GM10847 (cell line): Measurements from ENCODE around the gene FOXJ2.

ENCODE experiments used
- POLR2A ChIP-seq: IDR thresholded peaks from 2 replicates; pipeline ENCODE4 v1.6.1; 2011; ENCODE audit not compliant: insufficient read length; ENCODE audit errors: extremely low read depth

The FOXJ2 gene

GRCh38 chr12:8032242-8033152 is at the start of gene FOXJ2:
Gene FOXJ2 (plus strand): TSS chr12:8032716. CDS start chr12:8039833, 7,117 bp downstream.
- peak; percentile 28 for TF ChIP-seq POLR2A

- TF ChIP-seq POLR2A, result no peak
Measured at GRCh38 chr12:7984900-7985299, 47.6 kb upstream of the FOXJ2 start.

DNA sequence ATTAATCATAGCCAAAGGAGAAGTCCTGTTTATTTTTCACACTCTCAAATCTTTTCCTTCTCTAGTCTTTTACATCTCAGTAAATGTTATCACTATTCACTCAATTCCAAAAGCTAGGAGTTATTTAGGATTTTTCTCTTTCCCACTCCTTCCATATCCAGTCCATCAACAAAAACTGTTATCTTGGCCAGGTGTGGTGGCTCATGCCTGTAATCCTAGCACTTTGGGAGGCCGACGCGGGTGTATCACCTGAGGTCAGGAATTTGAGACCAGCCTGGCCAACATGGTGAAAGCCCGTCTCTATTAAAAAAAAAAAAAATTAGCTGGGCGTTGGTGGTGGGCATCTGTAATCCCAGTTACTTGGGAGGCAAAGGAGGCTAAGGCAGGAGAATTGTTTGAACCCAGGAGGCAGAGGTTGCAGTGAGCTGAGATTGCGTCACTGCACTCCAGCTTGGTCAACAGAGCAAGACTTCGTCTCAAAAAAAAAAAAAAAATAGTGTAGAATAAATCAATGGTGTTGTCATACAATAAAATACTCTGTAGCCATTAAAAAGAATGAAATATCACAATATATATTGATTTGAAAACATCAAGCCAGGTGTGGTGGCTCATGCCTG is 46.6 kb upstream of the FOXJ2 start:
- no peak for TF ChIP-seq POLR2A

DNA sequence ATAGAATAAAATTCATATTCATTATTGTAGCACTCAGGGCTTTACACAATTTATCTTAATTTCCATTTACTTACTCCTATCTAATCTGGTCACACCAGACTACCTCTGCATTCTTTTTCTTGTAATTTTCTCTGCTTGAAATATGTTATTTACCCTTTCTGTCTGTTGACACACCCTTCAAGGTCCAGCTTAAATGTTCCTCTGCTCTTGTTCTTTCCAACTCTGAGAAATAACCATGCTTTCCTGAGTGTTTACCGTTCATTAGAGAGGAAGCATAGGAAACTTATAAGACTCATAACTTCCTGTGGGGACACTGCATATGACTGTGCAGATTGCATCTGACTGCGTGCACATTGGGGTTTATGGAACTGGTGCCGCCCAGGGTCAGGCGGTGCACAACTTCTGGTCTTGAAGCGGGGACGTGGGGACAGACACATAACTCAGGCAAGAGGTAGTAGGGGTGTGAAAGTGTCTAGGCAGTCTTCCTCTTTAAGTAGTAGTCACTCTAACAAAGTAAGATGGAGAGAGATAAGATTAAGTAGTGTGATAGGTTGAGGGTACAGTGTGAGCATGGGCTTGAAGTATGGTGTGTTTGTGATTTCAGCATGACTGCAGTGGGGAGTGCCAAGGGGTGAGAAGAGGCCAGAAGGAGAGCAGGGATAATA is 42.6 kb upstream of the FOXJ2 start:
- no peak for TF ChIP-seq POLR2A

DNA sequence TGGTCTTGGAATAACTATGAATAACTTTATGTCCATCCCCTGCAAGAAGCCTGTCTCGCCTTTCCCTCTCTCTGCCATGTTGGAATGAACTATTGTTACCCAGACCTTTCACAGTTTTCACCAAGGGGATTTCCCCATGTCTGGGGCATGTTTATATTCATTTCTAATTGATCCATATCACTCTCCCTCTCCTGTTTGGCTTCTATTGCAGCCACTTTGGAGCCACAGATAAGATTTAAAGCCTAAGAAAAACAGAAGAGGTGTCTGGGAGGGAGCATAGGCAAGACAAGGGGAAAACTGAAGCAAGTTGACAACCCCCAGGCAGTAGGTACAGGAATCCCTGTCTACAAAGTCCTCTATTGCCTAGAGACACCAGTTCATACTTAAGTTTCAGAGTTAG is 41.0 kb upstream of the FOXJ2 start:
- no peak for TF ChIP-seq POLR2A

- TF ChIP-seq POLR2A, result no peak
Measured at GRCh38 chr12:7994731-7995205, 37.7 kb upstream of the FOXJ2 start.

DNA sequence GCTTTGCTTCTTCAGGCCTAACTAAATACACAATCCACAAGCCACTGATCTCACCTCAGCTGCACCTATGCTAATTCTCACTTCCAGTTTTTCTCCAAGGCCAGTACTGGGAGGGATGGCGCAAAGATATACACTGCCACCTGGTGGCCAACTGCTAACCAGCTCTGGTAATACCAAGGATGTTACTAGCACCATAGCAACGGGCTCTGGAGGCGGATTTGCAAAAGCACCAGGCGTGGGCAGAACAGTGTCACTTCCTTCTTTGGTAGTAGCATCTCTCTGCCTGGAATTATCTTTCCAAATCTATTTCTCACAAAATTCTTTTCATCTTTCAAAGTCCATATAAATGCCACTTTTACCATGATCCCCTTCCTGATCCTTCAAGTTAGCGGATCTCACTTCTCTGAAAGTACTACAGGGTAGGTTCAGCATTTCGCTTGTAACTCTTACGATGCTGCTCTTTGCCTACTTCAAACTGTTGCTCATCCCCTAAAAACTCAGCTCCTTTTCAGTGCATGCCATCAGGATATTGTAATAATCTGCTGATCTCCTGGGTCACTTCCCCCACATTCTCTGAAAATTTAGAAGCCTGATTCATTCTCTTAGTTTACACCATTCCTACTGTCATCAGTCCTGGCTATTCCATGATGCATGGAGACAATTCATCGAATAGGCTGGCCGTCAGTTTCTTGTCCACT is 37.1 kb upstream of the FOXJ2 start:
- no peak for TF ChIP-seq POLR2A

DNA sequence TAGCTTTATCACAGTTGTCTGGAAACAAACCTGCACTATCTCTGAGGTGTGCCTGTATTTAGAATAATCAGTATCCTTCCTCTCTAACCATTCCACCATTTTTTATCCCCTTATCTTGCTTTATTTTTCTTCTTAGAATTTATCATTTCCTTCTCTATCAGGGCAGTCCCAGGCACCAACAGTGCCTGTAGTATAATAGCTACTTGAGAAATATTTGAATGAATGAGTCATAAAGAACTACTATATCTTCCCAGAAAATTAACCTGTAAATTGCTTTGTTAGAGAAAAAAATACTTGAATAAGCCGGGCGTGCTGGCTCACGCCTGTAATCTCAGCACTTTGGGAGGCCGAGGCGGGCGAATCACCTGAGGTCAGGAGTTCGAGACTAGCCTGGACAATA is 21.2 kb upstream of the FOXJ2 start:
- no peak for TF ChIP-seq POLR2A

GRCh38 chr12:8012651-8013309 is 19.7 kb upstream of the FOXJ2 start:
- no peak for TF ChIP-seq POLR2A

DNA sequence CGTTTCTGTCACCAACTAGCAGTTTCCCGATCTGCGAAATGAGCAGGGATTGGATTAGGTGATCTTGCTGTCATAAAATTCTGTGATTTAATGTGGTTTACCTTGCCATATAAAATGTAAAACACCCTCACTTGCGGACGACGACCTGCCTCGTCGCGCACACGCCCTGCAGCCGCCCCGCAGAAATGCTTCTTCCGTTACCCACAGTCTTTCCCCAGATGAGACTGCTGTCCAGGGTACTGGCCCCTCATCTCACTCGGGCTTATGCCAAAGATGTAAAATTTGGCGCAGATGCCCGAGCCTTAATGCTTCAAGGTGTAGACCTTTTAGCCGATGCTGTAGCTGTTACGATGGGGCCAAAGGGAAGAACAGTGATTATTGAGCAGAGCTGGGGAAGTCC is 17.7 kb upstream of the FOXJ2 start:
- TF ChIP-seq POLR2A, result no peak

DNA sequence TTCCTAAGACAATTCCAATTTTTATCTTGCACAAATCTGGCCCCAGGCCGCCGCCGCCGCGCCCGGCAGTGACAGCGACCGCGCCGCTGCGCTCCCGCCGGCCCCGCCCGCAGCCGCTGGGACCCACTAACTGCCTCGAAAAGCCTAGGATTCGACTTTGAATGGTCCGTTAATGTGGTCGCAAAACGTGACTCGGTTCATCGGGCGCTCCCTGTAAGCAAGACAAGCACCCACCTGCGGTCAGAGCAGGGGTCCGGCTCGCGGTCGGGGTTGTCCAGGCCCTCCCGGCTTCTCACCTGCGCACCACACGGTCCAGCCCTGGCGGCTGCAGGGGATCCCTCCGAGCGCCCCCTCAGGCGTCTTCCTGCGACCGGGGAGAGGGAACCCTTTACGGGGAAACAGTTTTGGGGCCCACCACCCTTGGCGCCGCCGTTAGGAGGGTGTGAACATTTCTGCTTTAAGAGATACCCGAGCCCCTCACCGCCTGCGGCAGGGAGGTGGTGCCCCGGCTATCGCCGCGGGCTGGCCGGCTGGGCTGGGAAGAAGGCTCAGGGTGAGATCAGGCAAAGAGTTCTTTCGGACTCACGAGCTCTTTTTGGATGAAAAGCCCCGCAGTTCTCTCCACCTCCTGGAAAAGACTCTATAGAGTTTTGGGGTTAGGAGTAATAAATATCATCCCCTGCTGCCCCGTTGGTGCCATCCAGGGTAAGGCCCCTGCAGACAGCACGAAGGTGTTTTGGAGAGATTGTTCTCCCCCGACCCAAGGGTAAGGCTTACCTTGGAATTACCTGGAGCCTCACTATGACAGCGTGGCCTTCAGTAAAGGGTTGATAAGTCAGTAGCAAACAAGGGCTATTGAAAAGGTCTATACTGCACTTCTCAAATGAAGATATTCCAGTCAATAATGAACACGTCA is 13.6 kb upstream of the FOXJ2 start:
- TF ChIP-seq POLR2A, result no peak

- no peak for TF ChIP-seq POLR2A
Measured at GRCh38 chr12:8026291-8026900, 6.1 kb upstream of the FOXJ2 start.

DNA sequence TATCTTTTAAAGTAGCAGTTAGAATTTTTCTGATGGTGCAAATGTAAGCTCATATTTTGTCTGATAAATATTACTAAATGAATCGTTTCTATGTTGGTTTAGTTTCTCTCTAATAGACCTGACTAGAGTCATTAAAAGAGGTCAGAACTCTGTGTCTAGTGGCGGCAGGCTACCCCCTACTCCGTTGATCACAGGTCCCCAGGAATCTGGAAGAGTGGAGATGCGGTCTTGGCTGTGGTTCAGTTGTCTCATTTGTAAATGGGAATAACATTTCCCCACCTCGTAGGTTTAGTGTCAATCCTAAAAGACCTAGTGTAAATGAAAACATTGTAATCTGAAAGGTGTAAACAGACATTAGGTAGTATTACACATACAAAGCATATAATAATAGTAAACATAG is 4.7 kb upstream of the FOXJ2 start:
- TF ChIP-seq POLR2A, result no peak
